Activated CD4-positive, alpha-beta T cell treated with anti-CD3 and anti-CD28 coated beads, Interleukin-2, amount 10 ng/mL, durations not matched to agents 7 days and 5 days (primary cell): ENCODE results near the gene LDB1. TPM values are rescaled to one million over a fixed set of nuclear protein-coding genes. Genes with fewer than 3 reads are reported as not detected.

ENCODE experiments used
- CTCF ChIA-PET: fragments of 350-600 bp; sonication (Branson Sonifier 250); formaldehyde crosslinking; loops from one replicate; lab custom pipeline; 2021; ENCODE audit warnings: antibody characterized with exemption; lab: Charles Lee
- POLR2A ChIA-PET: fragments of 350-600 bp; sonication (Branson Sonifier 250); formaldehyde crosslinking; loops from one replicate; lab custom pipeline; 2021; ENCODE audit warnings: antibody characterized with exemption; lab: Charles Lee
- DNase-seq: peaks from one replicate; pipeline ENCODE4 v3.0.0-alpha.2; 2020
- H3K27ac Mint-ChIP-seq: one replicate; pipeline ENCODE4 v1.8.0; 2021; ENCODE audit warnings: mild to moderate bottlenecking, moderate library complexity, mixed read lengths
- H3K27me3 Mint-ChIP-seq: one replicate; pipeline ENCODE4 v1.8.0; 2021; ENCODE audit warnings: mixed read lengths
- H3K36me3 Mint-ChIP-seq: one replicate; pipeline ENCODE4 v1.8.0; 2021; ENCODE audit warnings: low read depth, mixed read lengths
- H3K4me1 Mint-ChIP-seq: one replicate; pipeline ENCODE4 v1.8.0; 2021; ENCODE audit warnings: mixed read lengths
- H3K4me3 Mint-ChIP-seq: one replicate; pipeline ENCODE4 v1.8.0; 2021; ENCODE audit warnings: mild to moderate bottlenecking, moderate library complexity, mixed read lengths
- H3K9me3 Mint-ChIP-seq: one replicate; pipeline ENCODE4 v1.8.0; 2021; ENCODE audit warnings: mixed read lengths
- total RNA-seq, 2 experiments: library from RNA; stranded (reverse); gene quantifications; one replicate each; pipeline ENCODE4 v1.2.3, GENCODE V29; 2021

LDB1 gene
- total RNA-seq, 2 experiments from 2014 or later: 96.2 to 105 TPM

GRCh38 chr10:102065561-102066398 is 54.4 kb downstream of the LDB1 start:
- ChIA-PET CTCF (interaction anchor here (0.8 to 1.4 kb wide), 4 partner anchors 37 to 176 kb away, joined by 3 read pairs; no protein-coding TSS in a partner anchor), POLR2A (no interaction called here)
- Mint-ChIP-seq H3K36me3 (peaks cover 7% of the 10 kb centered on the region), H3K27ac (peak overlapping the region; percentile 89), H3K4me3 (peak overlapping the region; percentile 81), H3K4me1 (peaks cover 30% of the 10 kb centered on the region), H3K9me3 (no peaks in the 10 kb centered on the region), H3K27me3 (no peaks in the 10 kb centered on the region)
- no peak for DNase-seq

- peak; percentile 90 for DNase-seq
- Mint-ChIP-seq H3K27ac (peak within 1 kb of the TSS; percentile 95), H3K4me3 (peak within 1 kb of the TSS; percentile 81), H3K27me3 (no peaks in the 10 kb centered on the region), H3K9me3 (no peaks in the 10 kb centered on the region), H3K36me3 (peaks cover 5% of the 10 kb centered on the region), H3K4me1 (peaks cover 30% of the 10 kb centered on the region)
- POLR2A ChIA-PET: no interaction called here
- CTCF ChIA-PET: no interaction called here
These were observed 55.2 kb downstream of the LDB1 start, which contains the start of gene HPS6 for GRCh38 chr10:102064868-102065560. HPS6 (plus strand) TSS chr10:102065349; CDS start chr10:102065475, 126 bp downstream.

DNA sequence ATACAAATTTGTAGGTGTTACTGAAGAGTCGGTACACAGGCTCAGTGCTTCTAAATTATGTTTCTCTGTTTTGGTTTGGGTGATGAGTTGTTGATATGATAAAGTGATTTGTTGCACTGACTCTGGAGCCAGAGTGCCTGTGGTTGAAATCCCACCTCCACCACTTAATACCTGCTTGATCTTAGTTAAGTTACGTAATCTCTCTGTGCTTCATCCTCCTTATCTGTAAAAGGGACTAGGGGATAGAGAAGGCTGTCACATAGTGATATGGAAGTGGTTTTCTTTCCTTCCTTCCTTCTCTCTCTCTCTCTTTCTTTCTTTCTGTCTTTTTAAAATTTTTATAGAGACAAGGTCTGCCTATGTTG is 55.7 kb downstream of the LDB1 start:
- ChIA-PET POLR2A (no interaction called here), CTCF (no interaction called here)
- peak overlapping the region; percentile 76 for H3K4me3 Mint-ChIP-seq
- DNase-seq: no peak
- no peaks in the 10 kb centered on the region for H3K9me3 Mint-ChIP-seq
- H3K36me3 Mint-ChIP-seq: peaks cover 4% of the 10 kb centered on the region
- H3K27ac Mint-ChIP-seq: peak overlapping the region; percentile 95
- H3K4me1 Mint-ChIP-seq: peaks cover 30% of the 10 kb centered on the region
- no peaks in the 10 kb centered on the region for H3K27me3 Mint-ChIP-seq

DNA sequence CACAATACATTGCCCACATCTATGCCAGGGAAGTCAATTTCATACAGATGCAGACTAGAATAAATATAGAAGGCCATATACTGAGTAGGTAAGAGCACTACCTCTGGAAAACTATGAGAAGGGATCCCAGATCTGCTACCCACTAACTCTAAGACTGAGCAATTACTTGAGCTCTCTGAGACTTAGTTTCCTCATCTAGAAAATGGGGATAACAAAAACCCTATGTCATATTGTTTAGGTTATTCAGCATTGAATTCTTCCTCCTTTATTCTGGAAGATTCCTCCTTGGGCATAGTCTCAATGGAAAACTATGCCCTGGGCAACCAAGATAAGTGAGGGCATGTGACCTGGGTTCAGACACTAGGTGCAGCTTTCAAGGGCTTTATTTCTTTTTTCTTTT is 60.2 kb downstream of the LDB1 start:
- Mint-ChIP-seq H3K4me3 (no peak overlapping the region), H3K9me3 (peaks cover 3% of the 10 kb centered on the region), H3K36me3 (peaks cover 3% of the 10 kb centered on the region), H3K4me1 (peaks cover 27% of the 10 kb centered on the region), H3K27me3 (no peaks in the 10 kb centered on the region), H3K27ac (no peak overlapping the region)
- ChIA-PET CTCF (interaction anchor here (1.2 kb wide), 1 partner anchor 219 kb away, joined by 4 read pairs; no protein-coding TSS in a partner anchor), POLR2A (no interaction called here)
- DNase-seq: no peak

Other genes with a start within 250 kb of the LDB1 start
- gene ARMH3, start 64.2 kb downstream of the LDB1 start, total RNA-seq: 10 to 100 TPM; 22.1 to 23.6 TPM
- 10 to 100 TPM; 18.3 to 25.3 TPM for gene HPS6, start 55.0 kb downstream of the LDB1 start, total RNA-seq
- 10 to 100 TPM; 47.7 to 49.4 TPM for gene PPRC1, start 12.7 kb upstream of the LDB1 start, total RNA-seq
- 10 to 100 TPM; 80.5 to 81.3 TPM for gene NOLC1, start 32.0 kb upstream of the LDB1 start, total RNA-seq
- not detected for gene ELOVL3, start 105.9 kb upstream of the LDB1 start, total RNA-seq
- gene PITX3, start 121.1 kb upstream of the LDB1 start, total RNA-seq: not detected
- gene GBF1, start 125.2 kb upstream of the LDB1 start, total RNA-seq: 10 to 100 TPM; 42.4 to 44.6 TPM